HG02610 (cell line): ENCODE data around the gene ILKAP.

Experiments
- ATAC-seq: cut with Tn5 transposase; IDR thresholded peaks from one replicate; pipeline ENCODE4 v1.9.1; 2021; ENCODE audit warnings: mild to moderate bottlenecking, moderate library complexity; ENCODE audit not compliant: unreplicated experiment

The ILKAP gene

DNA sequence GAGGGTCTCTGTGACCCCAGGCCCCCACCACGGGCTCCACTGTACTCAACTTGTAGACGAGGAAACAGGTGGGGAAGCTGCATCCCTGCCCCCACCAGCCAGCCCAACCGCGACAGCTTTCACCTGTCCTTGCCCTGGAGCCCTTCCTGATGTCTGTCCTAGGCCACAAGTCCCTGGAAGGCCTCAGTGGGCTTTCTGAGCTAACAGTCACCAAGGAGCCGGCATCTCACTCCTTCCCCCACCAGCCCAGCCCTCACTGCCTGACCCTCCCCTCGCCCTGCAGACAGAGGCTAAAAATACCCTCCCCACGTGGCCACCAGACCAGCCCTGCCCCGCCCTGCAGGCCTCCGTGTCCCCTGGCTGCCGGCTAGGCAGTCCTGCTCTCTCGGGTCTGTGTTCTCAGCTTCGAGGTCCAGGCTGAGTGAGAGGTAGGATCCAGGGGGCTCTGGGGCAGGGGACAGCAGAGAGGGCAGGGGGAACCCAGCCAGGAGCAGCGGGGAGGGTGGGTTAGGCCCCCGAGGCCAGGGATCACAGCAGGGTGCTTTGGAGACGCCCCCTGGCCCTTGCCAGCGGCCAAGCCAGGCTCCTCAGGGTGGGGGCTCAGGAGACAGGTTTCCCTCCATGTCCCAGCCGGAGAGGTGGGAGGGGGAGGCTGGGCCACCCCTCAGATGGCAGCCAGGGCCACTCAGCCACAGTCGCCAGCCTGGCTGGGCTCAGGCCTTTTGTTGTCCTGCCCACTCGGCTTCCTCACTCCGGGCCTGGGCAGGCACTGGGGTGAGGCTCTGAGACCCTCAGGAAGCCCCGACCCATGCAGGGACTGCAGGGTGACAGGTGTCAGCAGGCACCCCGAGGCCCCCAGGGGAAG is 64.9 kb downstream of the ILKAP start, which contains the start of gene KLHL30:
KLHL30 (plus strand) TSS at position 338 of the 865 bp plus-strand sequence. CDS start 2,087 bp downstream, outside the sequence.
- ATAC-seq = no peak

DNA sequence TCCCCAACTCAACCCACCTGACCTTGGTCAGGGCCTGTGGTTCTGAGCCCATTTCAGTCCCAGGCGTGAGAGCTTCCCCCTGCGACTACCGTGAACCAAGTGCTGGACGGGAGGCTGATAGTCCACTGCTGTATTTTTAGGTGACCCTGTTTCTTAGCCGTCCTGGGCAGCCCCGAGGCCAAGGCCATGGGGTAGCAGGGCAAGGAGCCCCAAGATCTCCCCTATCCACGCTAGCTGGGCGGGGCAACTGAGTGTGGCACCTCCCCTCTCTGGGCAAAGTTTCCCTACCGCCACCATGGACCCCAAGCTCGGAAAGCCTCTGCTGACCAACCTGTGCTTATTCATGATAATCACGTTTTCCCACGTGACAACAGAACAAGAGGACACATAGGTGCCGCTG is 65.6 kb downstream of the ILKAP start:
- ATAC-seq = no peak

DNA sequence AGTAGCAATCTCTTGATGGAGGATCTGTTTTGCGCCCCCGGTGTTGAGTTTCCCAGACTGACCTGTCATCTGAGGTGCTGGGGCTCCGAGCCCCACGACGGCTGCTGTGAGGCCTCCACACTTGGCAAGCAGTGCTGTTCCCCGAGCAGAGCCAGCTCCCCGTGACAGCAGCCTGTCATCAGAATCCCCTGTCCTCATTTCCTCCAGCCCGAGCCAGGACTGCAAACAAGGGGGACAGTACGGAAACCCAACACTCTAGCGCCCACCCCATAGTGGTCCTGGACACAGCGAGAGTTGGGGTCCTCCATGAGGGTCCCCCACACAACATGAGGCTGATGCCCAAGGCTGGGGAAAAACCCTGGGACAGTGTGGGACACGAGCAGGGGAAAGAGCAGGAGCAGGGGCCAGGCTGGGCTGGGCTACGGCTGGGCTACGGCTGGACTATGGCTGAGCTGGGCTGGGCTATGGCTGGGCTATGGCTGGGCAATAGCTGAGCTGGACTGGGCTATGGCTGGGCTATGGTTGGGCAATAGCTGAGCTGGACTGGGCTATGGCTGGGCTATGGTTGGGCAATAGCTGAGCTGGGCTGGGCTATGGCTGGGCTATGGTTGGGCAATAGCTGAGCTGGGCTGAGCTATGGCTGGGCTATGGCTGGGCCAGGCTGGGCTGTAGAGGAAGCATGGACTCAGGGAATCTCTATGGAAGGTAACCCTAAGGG is 66.5 kb downstream of the ILKAP start:
- ATAC-seq = no peak

DNA sequence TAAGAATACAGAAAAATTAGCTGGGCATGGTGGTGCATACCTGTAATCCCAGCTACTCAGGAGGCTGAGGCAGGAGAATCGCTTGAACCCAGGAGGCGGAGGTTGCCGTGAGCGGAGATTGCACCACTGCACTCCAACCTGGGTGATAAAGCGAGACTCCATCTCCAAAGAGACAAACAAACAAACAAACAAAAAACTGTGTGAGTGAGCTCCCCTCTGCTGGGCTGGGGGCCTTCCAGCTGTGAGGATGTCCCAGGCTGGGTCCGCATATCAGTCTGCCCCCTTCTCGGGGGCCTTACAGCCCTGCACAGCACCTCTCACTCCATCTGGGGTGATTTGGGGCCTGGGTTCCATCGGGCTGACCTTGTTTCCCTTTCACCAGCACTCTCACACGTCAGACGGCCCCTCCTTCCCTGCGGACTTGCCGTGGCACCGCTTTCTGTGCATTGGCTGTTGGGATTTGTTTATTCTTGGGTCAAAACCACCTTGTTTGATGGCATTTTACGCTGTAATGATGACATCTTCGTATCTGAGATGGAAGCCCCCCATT is 67.8 kb downstream of the ILKAP start:
- no peak for ATAC-seq

DNA sequence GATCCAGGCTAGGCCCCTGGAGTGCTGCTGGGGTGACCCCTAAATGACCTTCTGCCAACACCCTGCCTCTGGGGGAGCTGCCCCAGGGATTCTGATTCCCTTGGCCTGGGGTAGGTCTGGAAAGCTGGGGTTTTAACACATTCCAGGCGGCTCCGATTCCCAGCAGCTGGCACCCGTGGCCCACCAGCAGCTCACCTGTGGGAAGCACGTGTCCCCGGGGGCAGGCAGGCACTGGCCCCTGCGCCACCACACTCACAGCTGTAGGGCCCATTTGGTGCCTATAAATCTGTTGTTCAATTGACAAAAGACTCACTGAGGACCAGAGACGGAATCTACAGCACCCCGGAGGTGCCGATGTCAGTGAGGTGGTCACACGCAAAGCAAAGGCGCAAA is 69.1 kb downstream of the ILKAP start:
- ATAC-seq = no peak

DNA sequence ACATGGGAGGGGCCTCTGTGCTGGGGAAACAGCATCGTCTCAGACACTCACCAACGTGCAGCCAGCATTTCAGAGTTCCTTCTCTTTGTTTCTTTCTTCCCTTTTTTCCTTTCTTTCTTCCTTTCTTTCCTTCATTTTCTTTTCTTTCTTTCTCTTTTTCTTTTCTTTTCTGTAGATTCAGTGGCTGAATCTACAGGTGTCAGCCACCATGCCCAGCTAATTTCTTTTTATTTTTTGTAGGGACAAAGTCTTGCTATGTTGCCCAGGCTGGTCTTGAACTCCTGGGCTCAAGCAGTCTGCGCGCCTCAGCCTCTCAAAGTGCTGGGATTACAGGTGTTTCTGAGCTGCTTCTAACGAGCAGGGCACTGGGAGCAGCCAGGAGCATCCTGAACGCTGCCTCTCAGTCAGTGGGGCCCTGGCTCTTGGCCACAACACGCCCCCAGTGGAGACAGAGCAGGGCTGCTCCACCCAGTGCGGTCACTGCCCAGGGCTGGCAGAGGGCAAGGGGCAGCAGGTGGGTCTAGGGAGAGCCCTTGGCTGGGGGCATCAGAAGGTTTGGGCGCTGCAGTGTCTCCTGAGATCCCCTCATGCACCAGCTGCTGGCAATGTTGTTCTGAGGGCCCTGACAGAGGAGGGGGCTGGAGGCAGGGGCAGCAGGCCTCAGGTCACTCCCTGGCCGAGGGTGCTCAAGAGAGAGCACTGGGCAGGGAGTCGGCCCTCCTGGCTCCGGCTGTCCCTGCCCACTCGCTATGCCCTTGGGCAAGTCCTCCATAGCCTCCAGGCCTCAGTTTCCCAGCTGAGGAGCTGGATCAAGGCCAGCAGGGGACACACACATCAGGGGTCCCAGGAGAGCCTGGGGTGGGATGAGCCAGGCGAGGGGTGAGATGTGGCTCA is 69.7 kb downstream of the ILKAP start:
- no peak for ATAC-seq

DNA sequence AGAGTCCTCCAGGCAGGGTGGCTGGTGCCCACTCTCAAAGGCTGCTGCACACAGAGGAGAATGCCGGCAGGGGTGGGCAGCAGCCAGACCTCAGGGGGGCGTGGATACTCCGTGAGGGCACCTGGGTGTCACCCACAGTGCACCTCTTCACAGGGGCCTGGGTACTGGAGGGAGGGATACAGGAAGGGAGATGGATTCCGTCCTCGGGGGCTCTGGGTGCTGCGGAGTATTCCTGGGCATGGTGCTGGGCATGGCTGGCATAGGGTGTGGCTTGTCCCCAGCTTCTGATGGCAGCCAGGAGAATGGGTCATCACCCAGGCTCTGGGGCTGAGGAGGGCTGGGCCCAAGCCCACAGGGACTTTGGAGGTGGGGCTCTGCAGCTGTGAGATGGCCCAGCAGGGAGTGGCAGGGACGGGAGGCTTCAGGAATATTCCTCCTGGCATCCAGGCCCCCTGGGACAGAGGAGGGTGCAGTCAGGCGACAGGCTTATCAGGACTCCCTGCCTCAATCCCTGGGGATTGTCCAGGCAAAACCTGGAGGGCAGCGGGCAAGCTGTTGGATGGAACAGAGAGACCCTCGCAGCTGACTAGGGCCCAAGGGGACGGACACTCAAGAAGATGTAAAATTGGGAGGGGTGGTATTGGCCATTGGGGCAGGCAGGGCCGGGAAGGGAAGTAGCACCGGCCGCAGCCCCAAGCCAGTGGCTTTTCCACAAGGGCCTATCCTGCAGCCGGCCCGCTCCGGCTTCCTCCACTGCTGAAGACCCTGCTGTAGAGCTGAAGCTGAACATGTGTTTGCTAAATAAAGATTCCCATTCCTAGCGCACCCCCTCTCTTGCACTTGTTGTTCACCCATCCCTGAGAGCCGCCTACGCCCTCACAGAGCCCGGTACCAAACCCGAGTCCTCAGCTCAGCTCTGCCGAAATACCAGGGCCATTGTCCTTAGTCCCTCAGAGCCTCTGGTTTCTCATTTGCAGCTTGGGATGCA is 70.7 kb downstream of the ILKAP start:
- ATAC-seq = no peak

DNA sequence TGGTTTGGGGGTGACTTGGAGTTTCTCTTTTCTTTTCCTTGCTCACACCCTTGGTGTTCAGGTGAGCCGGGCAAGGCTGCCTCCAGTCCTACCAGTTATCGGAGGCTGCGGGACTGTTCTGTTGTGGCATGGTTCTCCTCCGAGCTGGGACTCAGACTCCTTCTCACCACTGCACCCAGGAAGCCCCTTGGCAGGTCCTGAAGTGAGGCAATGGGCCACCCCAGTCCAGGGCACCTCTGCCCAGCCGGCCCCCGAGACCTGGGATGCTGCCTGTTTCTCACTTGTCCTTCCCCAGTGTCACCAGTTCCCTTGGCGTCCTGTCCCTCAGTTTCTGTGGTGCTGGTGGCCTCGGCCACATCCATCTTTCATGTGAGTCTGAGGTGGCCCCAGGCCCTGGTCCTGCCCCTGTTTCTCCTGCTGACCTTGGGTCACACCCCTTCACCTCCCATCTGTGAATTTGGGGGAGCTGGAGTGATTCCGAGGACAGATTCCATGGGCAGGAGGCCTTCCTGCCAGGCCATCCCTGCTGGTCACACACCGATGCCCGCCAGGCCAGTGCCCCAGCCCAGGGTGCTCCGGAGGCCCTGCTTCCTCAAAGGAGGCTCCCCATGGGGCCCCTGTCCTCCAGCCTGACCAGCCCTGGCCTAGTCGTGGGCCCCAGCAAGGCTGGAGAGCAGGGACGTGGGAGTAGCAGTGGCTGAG is 71.6 kb downstream of the ILKAP start:
- no peak for ATAC-seq

DNA sequence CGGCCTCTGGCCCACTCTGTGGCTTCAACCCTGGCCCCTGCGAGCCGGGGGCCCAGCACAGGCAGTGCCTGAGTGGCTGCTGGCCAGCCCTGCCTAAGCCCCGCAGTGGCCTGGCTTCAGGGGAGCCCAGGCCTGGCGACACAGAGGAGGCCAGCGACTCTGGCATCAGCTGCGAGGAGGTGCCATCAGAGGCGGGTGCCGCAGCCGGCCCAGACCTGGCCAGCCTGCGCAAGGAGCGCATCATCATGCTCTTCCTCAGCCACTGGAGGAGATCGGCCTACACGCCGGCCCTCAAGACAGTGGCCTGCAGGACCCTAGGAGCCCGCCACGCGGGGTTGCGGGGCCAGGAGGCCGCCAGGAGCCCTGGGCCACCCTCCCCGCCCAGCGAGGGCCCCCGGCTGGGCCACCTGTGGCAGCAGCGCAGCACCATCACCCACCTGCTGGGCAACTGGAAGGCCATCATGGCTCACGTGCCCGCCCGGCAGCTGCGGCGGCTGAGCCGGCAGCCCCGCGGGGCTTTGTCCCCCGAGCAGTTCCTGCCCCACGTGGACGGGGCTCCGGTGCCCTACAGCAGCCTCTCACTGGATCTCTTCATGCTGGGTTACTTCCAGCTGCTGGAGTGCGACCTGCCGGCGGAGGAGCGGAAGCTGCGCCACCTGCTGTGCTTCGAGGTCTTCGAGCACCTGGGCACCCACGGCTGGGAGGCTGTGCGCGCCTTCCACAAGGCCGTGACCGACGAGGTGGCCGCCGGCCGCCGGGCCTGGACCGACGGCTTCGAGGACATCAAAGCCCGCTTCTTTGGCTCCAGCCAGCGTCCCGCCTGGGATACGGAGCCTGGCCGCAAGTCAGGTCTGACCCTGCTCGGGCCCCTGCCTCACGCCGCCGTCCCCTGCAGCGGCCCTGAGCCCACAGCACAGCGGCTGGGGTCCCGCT is 72.5 kb downstream of the ILKAP start:
- ATAC-seq = no peak

DNA sequence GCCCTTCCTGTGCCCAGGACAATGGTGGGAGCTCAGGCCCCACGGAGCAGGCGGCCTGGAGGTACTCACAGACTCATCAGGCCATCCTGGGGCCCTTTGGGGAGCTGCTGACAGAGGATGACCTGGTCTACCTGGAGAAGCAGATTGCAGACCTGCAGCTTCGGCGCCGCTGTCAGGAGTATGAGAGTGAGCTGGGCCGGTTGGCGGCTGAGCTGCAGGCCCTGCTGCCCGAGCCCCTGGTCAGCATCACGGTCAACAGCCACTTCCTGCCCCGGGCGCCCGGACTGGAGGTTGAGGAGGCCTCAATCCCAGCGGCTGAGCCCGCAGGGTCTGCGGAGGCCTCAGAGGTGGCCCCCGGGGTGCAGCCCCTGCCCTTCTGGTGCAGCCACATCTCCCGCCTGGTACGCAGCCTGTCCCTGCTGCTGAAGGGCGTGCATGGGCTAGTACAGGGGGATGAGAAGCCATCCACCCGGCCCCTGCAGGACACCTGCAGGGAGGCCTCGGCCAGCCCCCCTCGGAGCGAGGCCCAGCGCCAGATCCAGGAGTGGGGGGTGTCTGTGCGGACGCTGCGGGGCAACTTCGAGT is 73.3 kb downstream of the ILKAP start:
- no peak for ATAC-seq

DNA sequence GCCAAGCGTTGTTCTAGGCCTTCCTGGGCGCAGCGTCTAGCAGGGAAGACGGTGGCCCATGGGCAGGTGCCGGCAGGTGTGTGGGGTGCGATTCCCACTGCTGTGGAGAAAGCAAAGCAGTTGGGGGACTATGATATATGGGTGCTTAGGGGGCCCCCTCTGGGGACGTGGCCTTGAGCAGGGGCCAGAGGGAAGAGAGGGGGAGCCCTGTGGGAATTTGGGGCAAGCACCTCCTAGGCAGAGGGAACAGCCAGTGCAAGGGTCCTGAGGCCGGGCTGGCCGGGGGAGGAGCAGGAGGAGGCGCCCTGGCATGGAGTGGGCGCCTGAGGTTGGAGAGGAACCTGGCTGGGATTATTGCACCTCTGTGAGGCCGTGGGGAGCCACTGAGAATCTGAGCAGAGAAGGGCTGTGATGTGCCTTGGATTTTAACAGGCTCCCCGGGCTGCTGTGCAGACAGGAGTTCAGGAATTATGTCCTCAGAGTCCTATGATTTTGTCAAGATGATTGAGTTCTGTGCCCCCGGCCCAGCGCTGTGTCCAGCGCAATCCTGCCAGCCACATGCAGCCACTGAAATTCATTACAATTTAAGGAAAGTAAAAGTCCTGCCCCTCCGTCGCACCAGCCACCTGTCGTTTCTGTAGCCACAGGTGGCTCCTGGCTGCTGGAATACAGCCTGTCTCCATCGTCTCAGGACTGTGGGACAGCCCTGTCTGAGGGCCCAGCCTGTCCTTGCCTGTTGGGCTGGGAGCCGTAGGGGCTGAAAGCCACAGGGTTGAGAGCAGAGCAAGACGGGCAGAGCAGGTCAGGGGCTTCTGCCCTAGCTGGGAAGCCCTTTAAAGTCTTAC is 74.1 kb downstream of the ILKAP start:
- ATAC-seq = no peak

DNA sequence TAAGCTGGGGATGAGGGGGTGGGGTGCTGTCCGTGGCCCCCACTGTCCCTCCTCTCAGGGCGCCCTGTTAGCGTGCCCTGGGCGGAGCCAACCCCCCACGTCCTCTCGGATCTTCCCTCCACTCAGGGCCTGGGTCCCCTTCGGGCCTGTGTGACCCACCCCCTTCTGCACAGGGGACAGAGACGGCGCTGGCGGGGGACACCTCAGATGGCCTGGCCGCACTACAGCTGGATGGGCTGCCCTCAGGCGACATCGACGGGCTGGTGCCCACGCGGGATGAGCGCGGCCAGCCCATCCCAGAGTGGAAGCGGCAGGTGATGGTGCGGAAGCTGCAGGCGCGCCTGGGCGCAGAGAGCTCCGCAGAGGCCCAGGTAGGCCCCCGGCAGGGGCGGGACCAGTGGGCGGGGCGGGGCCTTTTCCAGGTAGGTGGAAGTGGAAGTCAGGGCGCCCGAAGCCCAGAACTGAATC is 74.9 kb downstream of the ILKAP start:
- ATAC-seq = no peak

DNA sequence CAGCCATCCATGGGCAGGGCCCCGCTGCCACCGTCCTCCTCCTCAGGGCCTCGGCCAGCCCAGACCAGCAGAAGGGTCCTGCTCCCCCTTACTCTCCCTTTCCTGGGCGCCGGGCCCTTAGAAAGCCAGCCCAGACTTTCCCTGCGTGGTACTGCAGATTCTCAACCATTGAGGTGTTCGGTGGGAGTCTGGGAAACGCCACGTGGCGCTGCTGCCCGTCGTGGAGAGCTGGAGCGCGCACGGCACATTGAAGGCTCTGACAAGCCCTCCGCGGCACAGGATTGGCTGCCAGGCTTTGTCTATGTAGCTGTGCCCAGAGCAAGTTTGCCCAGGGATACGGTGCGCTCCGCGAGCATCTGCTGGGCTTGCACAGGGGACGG is 75.4 kb downstream of the ILKAP start:
- ATAC-seq = no peak

DNA sequence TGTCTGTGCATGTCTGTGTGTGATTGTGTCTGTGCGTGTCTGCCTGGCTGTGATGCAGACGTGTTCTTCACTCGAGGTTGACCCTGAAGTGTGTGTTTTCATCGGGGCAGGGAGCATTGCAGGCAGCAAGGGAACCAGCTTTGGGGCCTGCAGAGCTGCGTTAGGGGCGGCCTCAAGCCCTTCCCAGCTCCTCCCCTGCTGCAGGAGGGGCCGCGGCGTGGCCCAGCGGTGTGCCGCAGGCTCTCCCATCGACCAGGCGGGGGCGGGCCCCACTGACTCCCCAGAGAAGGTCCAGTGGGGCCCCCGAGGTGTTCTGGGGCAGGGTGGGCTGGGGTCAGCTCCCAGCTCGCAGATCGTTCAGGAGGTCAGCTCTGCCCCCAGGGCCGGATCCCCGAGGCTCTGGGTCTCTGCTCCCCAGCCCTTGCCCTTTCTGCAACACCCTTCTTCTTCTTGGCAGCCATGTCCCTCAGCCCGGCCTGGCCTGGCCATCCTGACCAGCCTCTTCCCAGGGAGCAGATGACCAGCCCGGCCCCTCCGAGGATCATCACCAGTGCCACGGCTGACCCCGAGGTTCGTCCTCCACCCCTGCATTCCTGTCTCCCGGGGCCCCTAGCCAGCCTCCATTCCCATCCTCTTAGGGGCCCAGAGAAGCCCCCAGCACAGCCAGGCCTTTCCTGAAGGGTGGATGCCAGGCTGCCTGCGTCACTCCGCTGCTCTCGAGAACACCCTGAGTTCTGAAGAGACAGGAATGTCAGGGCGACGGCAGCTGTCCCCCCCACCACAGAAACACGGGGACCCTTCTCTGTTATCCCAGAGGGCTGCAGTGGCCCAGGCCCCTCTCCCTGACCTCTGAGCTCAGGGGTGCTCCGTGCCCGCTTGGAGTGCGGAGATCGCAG is 76.1 kb downstream of the ILKAP start:
- no peak for ATAC-seq

DNA sequence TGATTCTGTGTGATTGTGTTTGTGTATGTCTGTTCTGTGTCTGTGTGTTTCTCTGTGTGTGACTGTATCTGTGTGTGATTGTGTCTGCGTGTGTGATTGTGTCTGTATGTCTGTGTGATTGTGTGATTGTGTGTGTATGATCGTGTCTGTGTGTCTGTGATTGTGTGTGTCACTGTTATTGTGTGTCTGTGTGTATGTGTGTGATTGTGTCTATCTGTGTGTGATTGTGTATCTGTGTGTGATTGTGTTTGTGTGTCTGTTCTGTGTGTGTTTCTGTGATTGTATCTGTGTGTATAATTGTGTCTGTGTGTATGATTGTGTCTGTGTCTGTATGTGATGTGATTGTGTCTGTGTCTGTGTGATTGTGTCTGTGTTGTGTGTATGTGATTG is 76.7 kb downstream of the ILKAP start:
- no peak for ATAC-seq

DNA sequence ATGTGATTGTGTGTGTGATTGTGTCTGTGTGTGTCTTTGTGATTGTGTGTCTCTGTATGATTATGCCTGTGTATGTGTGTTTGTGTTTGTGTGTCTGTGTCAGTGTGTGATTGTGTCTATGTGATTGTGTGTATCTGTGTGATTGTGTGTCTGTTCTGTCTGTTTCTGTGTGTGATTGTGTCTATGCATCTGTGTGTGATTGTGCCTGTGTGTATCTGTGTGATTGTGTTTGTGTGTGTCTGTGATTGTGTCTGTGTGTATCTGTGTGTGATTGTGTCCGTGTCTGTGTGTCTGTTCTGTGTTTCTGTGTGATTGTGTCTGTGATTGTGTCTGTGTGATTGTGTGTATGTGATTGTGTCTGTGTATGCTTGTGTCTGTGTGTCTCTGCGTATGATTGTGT is 77.2 kb downstream of the ILKAP start:
- ATAC-seq = no peak
